K562 (cell line): Measurements from ENCODE around the gene SCMH1. TPM values are rescaled to one million over a fixed set of nuclear protein-coding genes. Genes with fewer than 3 reads are reported as not detected.
A peak's percentile ranks its signal among the peaks of the same experiment; 100 is the strongest.

Experiments
- ATAC-seq: fragments of 200-7000 bp; cut with Tn5 transposase; 3 replicates; pipeline ENCODE4 v1.9.1; 2020; ENCODE audit warnings: moderate library complexity
- BruUV-seq: library from RNA; stranded (reverse); fragments of 400-500 nt; replicated peaks from 2 replicates; lab custom pipeline; 2021; lab: Mats Ljungman, UMichigan
- CTCF ChIA-PET: fragments of 300-600 bp; formaldehyde crosslinking; extraction: SDS; loops from one replicate; lab custom pipeline; 2021; ENCODE audit warnings: low intra/inter-chr PET ratio; lab: Yijun Ruan, JAX
- POLR2A ChIA-PET: fragments of 300-600, 350-650 bp; sonication (Branson Sonifier 250); formaldehyde crosslinking; extraction: SDS; loops from one replicate; lab custom pipeline; 2021; ENCODE audit warnings: antibody characterized with exemption, inconsistent platforms; lab: Yijun Ruan, JAX
- DNase-seq, 4 experiments: peaks; one replicate each; pipeline versions ENCODE4 v3.0.0 to v3.0.0-alpha.2; 2011 to 2018; ENCODE audit warnings: low spot score in 3 of 4, mixed read lengths in 3 of 4; ENCODE audit errors: extremely low read depth in 1 of 4
- FAIRE-seq: peaks from 2 replicates; lab custom pipeline; 2011; peaks lifted over from hg19 to GRCh38; lab: Jason Lieb, UNC
- H2AFZ ChIP-seq: 2 replicates; pipeline ENCODE4 v1.6.0; 2011; ENCODE audit warnings: low read depth, low read length, control low read depth, inconsistent platforms
- H3K27ac ChIP-seq: fragments of 200-600 bp; 3 replicates; pipeline ENCODE4 v1.8.0; 2011; ENCODE audit warnings: low read depth, mild to moderate bottlenecking, control low read depth, inconsistent platforms, low read length, moderate library complexity, mixed read lengths; ENCODE audit errors: extremely low read depth
- H3K27me3 ChIP-seq, 2 experiments: fragments of 300-600 bp in 1 of 2; 2 replicates in 1 of 2; 3 replicates in 1 of 2; pipeline versions ENCODE4 v1.6.0 to v1.8.0; 2011; ENCODE audit warnings: inconsistent platforms in 2 of 2, low read length in 2 of 2, mild to moderate bottlenecking in 1 of 2, mixed read lengths in 1 of 2, moderate library complexity in 1 of 2; ENCODE audit not compliant: control insufficient read depth in 2 of 2, insufficient read depth in 2 of 2
- H3K36me3 ChIP-seq: fragments of 300-600 bp; 3 replicates; pipeline ENCODE4 v1.8.0; 2011; ENCODE audit warnings: mild to moderate bottlenecking, low read length, inconsistent platforms; ENCODE audit not compliant: control insufficient read depth, insufficient read depth
- H3K4me1 ChIP-seq, 2 experiments: fragments of 200-600 bp in 1 of 2; replicated peaks in 1 of 2; 2 replicates in 1 of 2; 3 replicates in 1 of 2; pipeline versions ENCODE4 v1.5.1 to v1.8.0; 2011; ENCODE audit warnings: inconsistent platforms in 2 of 2, low read length in 2 of 2, mild to moderate bottlenecking in 1 of 2, mixed read lengths in 1 of 2, moderate library complexity in 1 of 2; ENCODE audit not compliant: control insufficient read depth in 2 of 2, insufficient read depth in 2 of 2
- H3K4me2 ChIP-seq: 2 replicates; pipeline ENCODE4 v1.6.1; 2011; ENCODE audit warnings: low read length, control low read depth, inconsistent platforms, mixed read lengths; ENCODE audit not compliant: insufficient read depth
- H3K4me3 ChIP-seq: fragments of 200-600 bp; sonication (generic), shearing (Covaris generic); 2 replicates; pipeline ENCODE4 v1.5.1; 2016; ENCODE audit warnings: control low read depth, inconsistent platforms
- H3K79me2 ChIP-seq: fragments of 200-600 bp; 3 replicates; pipeline ENCODE4 v1.8.0; 2011; ENCODE audit warnings: low read length, inconsistent platforms; ENCODE audit not compliant: control insufficient read depth, insufficient read depth
- H3K9ac ChIP-seq, 2 experiments: 2 replicates each; pipeline versions ENCODE4 v1.6.0 to v1.6.1; 2011; ENCODE audit warnings: low read depth in 2 of 2, low read length in 2 of 2, control low read depth in 1 of 2, inconsistent platforms in 1 of 2, mild to moderate bottlenecking in 1 of 2, mixed read lengths in 1 of 2; ENCODE audit not compliant: insufficient read depth in 1 of 2
- H3K9me1 ChIP-seq: one replicate; pipeline ENCODE4 v1.6.0; 2011; ENCODE audit warnings: inconsistent platforms, mild to moderate bottlenecking, low read length, moderate library complexity; ENCODE audit not compliant: control insufficient read depth, insufficient read depth
- H3K9me3 ChIP-seq: replicated peaks from 2 replicates; pipeline ENCODE4 v1.5.1; 2011; ENCODE audit warnings: low read depth, low read length, inconsistent platforms; ENCODE audit not compliant: control insufficient read depth, insufficient read depth
- H4K20me1 ChIP-seq: replicated peaks from 2 replicates; pipeline ENCODE4 v1.6.1; 2011; ENCODE audit warnings: low read length, inconsistent platforms, mixed read lengths; ENCODE audit not compliant: control insufficient read depth, insufficient read depth
- CTBP1 ChIP-seq: fragments of 450-650 bp; IDR thresholded peaks from 2 replicates; pipeline ENCODE4 v1.6.1; 2016; ENCODE audit warnings: borderline replicate concordance
- KLF10 ChIP-seq: fragments of 250-450 bp; sonication (Bioruptor Pico); IDR thresholded peaks from 2 replicates; pipeline ENCODE4 v1.6.1; 2021; ENCODE audit warnings: matching md5 sums
- SPI1 ChIP-seq: IDR thresholded peaks from 2 replicates; pipeline ENCODE4 v1.6.1; 2011; ENCODE audit warnings: low read depth, low read length, control low read depth, borderline replicate concordance
- ZBTB33 ChIP-seq: sonication (generic); formaldehyde crosslinking; IDR thresholded peaks from 2 replicates; pipeline ENCODE4 v1.8.1; 2023; ENCODE audit warnings: mild to moderate bottlenecking, missing genetic modification reagents
- ZNF77 ChIP-seq: fragments of 250-450 bp; sonication (Bioruptor Pico); IDR thresholded peaks from 2 replicates; pipeline ENCODE4 v1.5.0; 2020
- WGBS: fragments of 100-300 bp; shearing (Covaris generic); methylation state at CpG from one replicate; pipeline ENCODE4 v1.1.6; 2016; ENCODE audit warnings: low coverage, mixed read lengths; ENCODE audit not compliant: insufficient coverage; ENCODE audit errors: missing lambda C conversion rate; 5-methylcytosine and 5-hydroxymethylcytosine counted together
- in situ Hi-C: fragments of 300-500 bp; cut with MboI; formaldehyde crosslinking; loops from 4 replicates; pipeline ENCODE4 v1.15.0; 2018; ENCODE audit warnings: inconsistent platforms, mixed read lengths
- intact Hi-C: fragments of 100-400 bp; cut with micrococcal nuclease; formaldehyde crosslinking; loops from 2 replicates; pipeline ENCODE4 v1.14.2; 2022
- polyA plus RNA-seq, 8 experiments: library from polyadenylated mRNA; depleted of rRNA in 4 of 8; stranded (reverse) in 5 of 8; unstranded in 3 of 8; fragments of >200 nt; fragmentation: Nextera tagmentation in 2 of 8; fragmentation: Illumina TruSeq in 1 of 8; extraction: Ambion mirVana in 2 of 8; extraction: Trizol in 1 of 8; gene quantifications; 2 replicates each; pipeline versions ENCODE4 v1.2.1 to v1.2.3, GENCODE V29; 2011 to 2014; ENCODE audit warnings: inconsistent platforms in 1 of 8, missing spikeins in 1 of 8
- total RNA-seq, 7 experiments: library from RNA; depleted of rRNA in 6 of 7; stranded (reverse); fragments of >200 nt in 6 of 7; fragmentation: Illumina TruSeq in 2 of 7; extraction: Trizol in 2 of 7; gene quantifications; 2 replicates each; pipeline versions ENCODE4 v1.2.1 to v1.2.3, GENCODE V29; 2011 to 2021; ENCODE audit warnings: low replicate concordance in 1 of 7

SCMH1 gene
- total and polyA plus RNA-seq, 9 of the 15 experiments (the other 6 are each of a cell fraction or from before 2014, with no cell fraction given) = 8.5 to 37.0 (median 26.8) TPM

GRCh38 chr1:41277371-41277975, 35.4 kb upstream of the SCMH1 start:
- ATAC-seq = peak; percentile 36; the same call in 2 of the 3 replicates
- 2% methylated on average over 12 of the region's 12 CpGs for WGBS
- H3K9ac ChIP-seq = no peak overlapping the region
- no peak overlapping the region for H3K4me2 ChIP-seq
- ChIA-PET POLR2A (interaction anchor here (0.7 kb wide), 1 partner anchor 39 kb away, joined by 3 read pairs; no protein-coding TSS in a partner anchor), CTCF (no interaction called here)
- H4K20me1 ChIP-seq = 0 out of 2 replicates have a peak, but pooled peaks cover 5% of the 10 kb centered on the region
- no peak for DNase-seq
- H3K79me2 ChIP-seq = no peaks in the 10 kb centered on the region
- intact Hi-C loops (no loop called here), in situ Hi-C loops (no loop called here)
- peaks cover 18 to 57% of the 10 kb centered on the region in 2 experiments; a peak in 3 of 5 replicates for H3K27me3 ChIP-seq
- H3K9me3 ChIP-seq = no peaks in the 10 kb centered on the region
- BruUV-seq = no TSS peak
- H3K4me3 ChIP-seq = no peak overlapping the region
- no peak for FAIRE-seq
- no peak overlapping the region for H2AFZ ChIP-seq
- H3K36me3 ChIP-seq = no peaks in the 10 kb centered on the region
- no peak overlapping the region for H3K27ac ChIP-seq
- H3K9me1 ChIP-seq = no peaks in the 10 kb centered on the region
- TF ChIP-seq KLF10 (no peak), SPI1 (peak; percentile 95)
- no peaks in the 10 kb centered on the region for H3K4me1 ChIP-seq

DNA sequence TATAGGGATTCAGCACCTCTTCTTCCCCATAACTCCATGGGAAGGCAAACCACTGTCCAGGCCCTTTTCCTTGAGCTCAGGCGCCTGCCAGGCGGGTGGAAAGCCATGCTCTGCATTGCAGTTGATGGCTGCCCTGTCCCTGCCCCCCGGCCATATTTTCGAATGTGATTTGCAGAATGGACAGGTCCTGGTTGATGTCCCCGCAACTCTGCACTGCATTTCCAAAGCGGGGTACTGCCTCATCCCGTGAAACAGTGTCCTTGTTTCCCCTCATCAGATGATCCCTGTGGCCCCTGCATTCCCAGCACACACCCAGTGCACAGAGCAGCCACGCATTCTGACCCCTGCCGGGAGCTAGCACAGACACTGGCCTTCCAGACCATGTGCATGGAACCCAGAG, 33.7 kb upstream of the SCMH1 start:
- Histone ChIP-seq H3K9ac (no peak overlapping the region), H3K9me1 (no peaks in the 10 kb centered on the region), H3K4me1 (no peaks in the 10 kb centered on the region), H2AFZ (no peak overlapping the region), H3K4me2 (no peak overlapping the region), H3K9me3 (no peaks in the 10 kb centered on the region), H3K27ac (no peak overlapping the region), H4K20me1 (0 out of 2 replicates have a peak, but pooled peaks cover 5% of the 10 kb centered on the region), H3K27me3 (peaks cover 22 to 63% of the 10 kb centered on the region in 2 experiments; a peak in 4 of 5 replicates), H3K4me3 (no peak overlapping the region), H3K79me2 (no peaks in the 10 kb centered on the region), H3K36me3 (no peaks in the 10 kb centered on the region)
- in situ Hi-C loops = no loop called here
- ChIA-PET CTCF (no interaction called here), POLR2A (interaction anchor here (0.9 to 1.3 kb wide), 3 partner anchors 8 to 151 kb away, joined by 3 to 6 read pairs (median 3); no protein-coding TSS in a partner anchor)
- DNase-seq (no peak), FAIRE-seq (no peak), ATAC-seq (no peak; the same call in 2 of the 3 replicates)
- BruUV-seq = no TSS peak
- TF ChIP-seq ZNF77 (no peak), CTBP1 (no peak), ZBTB33 (CRISPR knock-in tag) (no peak)
- intact Hi-C loops = no loop called here
- WGBS = 1% methylated on average over 9 of the region's 9 CpGs
